K562 (cell line): ENCODE data around the gene DOCK8. TPM values are rescaled to one million over a fixed set of nuclear protein-coding genes. Genes with fewer than 3 reads are reported as not detected.

ENCODE experiments used
- ATAC-seq: fragments of 200-7000 bp; cut with Tn5 transposase; 3 replicates; pipeline ENCODE4 v1.9.1; 2020; ENCODE audit warnings: moderate library complexity
- BruUV-seq: library from RNA; stranded (reverse); fragments of 400-500 nt; replicated peaks from 2 replicates; lab custom pipeline; 2021; lab: Mats Ljungman, UMichigan
- CTCF ChIA-PET: fragments of 300-600 bp; formaldehyde crosslinking; extraction: SDS; loops from one replicate; lab custom pipeline; 2021; ENCODE audit warnings: low intra/inter-chr PET ratio; lab: Yijun Ruan, JAX
- POLR2A ChIA-PET: fragments of 300-600, 350-650 bp; sonication (Branson Sonifier 250); formaldehyde crosslinking; extraction: SDS; loops from one replicate; lab custom pipeline; 2021; ENCODE audit warnings: antibody characterized with exemption, inconsistent platforms; lab: Yijun Ruan, JAX
- DNase-seq, 4 experiments: peaks; one replicate each; pipeline versions ENCODE4 v3.0.0 to v3.0.0-alpha.2; 2011 to 2018; ENCODE audit warnings: low spot score in 3 of 4, mixed read lengths in 3 of 4; ENCODE audit errors: extremely low read depth in 1 of 4
- FAIRE-seq: peaks from 2 replicates; lab custom pipeline; 2011; peaks lifted over from hg19 to GRCh38; lab: Jason Lieb, UNC
- H2AFZ ChIP-seq: 2 replicates; pipeline ENCODE4 v1.6.0; 2011; ENCODE audit warnings: low read depth, low read length, control low read depth, inconsistent platforms
- H3K27ac ChIP-seq: fragments of 200-600 bp; 3 replicates; pipeline ENCODE4 v1.8.0; 2011; ENCODE audit warnings: low read depth, mild to moderate bottlenecking, control low read depth, inconsistent platforms, low read length, moderate library complexity, mixed read lengths; ENCODE audit errors: extremely low read depth
- H3K27me3 ChIP-seq, 2 experiments: fragments of 300-600 bp in 1 of 2; 2 replicates in 1 of 2; 3 replicates in 1 of 2; pipeline versions ENCODE4 v1.6.0 to v1.8.0; 2011; ENCODE audit warnings: inconsistent platforms in 2 of 2, low read length in 2 of 2, mild to moderate bottlenecking in 1 of 2, mixed read lengths in 1 of 2, moderate library complexity in 1 of 2; ENCODE audit not compliant: control insufficient read depth in 2 of 2, insufficient read depth in 2 of 2
- H3K36me3 ChIP-seq: fragments of 300-600 bp; 3 replicates; pipeline ENCODE4 v1.8.0; 2011; ENCODE audit warnings: mild to moderate bottlenecking, low read length, inconsistent platforms; ENCODE audit not compliant: control insufficient read depth, insufficient read depth
- H3K4me1 ChIP-seq, 2 experiments: fragments of 200-600 bp in 1 of 2; replicated peaks in 1 of 2; 2 replicates in 1 of 2; 3 replicates in 1 of 2; pipeline versions ENCODE4 v1.5.1 to v1.8.0; 2011; ENCODE audit warnings: inconsistent platforms in 2 of 2, low read length in 2 of 2, mild to moderate bottlenecking in 1 of 2, mixed read lengths in 1 of 2, moderate library complexity in 1 of 2; ENCODE audit not compliant: control insufficient read depth in 2 of 2, insufficient read depth in 2 of 2
- H3K4me2 ChIP-seq: 2 replicates; pipeline ENCODE4 v1.6.1; 2011; ENCODE audit warnings: low read length, control low read depth, inconsistent platforms, mixed read lengths; ENCODE audit not compliant: insufficient read depth
- H3K4me3 ChIP-seq: fragments of 200-600 bp; sonication (generic), shearing (Covaris generic); 2 replicates; pipeline ENCODE4 v1.5.1; 2016; ENCODE audit warnings: control low read depth, inconsistent platforms
- H3K79me2 ChIP-seq: fragments of 200-600 bp; 3 replicates; pipeline ENCODE4 v1.8.0; 2011; ENCODE audit warnings: low read length, inconsistent platforms; ENCODE audit not compliant: control insufficient read depth, insufficient read depth
- H3K9ac ChIP-seq, 2 experiments: 2 replicates each; pipeline versions ENCODE4 v1.6.0 to v1.6.1; 2011; ENCODE audit warnings: low read depth in 2 of 2, low read length in 2 of 2, control low read depth in 1 of 2, inconsistent platforms in 1 of 2, mild to moderate bottlenecking in 1 of 2, mixed read lengths in 1 of 2; ENCODE audit not compliant: insufficient read depth in 1 of 2
- H3K9me1 ChIP-seq: one replicate; pipeline ENCODE4 v1.6.0; 2011; ENCODE audit warnings: inconsistent platforms, mild to moderate bottlenecking, low read length, moderate library complexity; ENCODE audit not compliant: control insufficient read depth, insufficient read depth
- H3K9me3 ChIP-seq: replicated peaks from 2 replicates; pipeline ENCODE4 v1.5.1; 2011; ENCODE audit warnings: low read depth, low read length, inconsistent platforms; ENCODE audit not compliant: control insufficient read depth, insufficient read depth
- H4K20me1 ChIP-seq: replicated peaks from 2 replicates; pipeline ENCODE4 v1.6.1; 2011; ENCODE audit warnings: low read length, inconsistent platforms, mixed read lengths; ENCODE audit not compliant: control insufficient read depth, insufficient read depth
- C11orf30 ChIP-seq: fragments of 450-650 bp; IDR thresholded peaks from 2 replicates; pipeline ENCODE4 v1.6.1; 2016; ENCODE audit warnings: low read depth, mild to moderate bottlenecking
- CTBP1 ChIP-seq: fragments of 450-650 bp; IDR thresholded peaks from 2 replicates; pipeline ENCODE4 v1.6.1; 2016; ENCODE audit warnings: borderline replicate concordance
- CXXC5 ChIP-seq: fragments of 250-450 bp; sonication (Bioruptor Pico); IDR thresholded peaks from 2 replicates; pipeline ENCODE4 v1.8.0; 2022; ENCODE audit warnings: inconsistent platforms, mild to moderate bottlenecking, moderate library complexity
- FOSL1 ChIP-seq: fragments of 200-800 bp; sonication (Bioruptor generic); conservative IDR thresholded peaks from 2 replicates; pipeline ENCODE4 v1.6.1; 2016; ENCODE audit warnings: missing genetic modification characterization, missing compliant biosample characterization
- HLTF ChIP-seq: fragments of 450-650 bp; IDR thresholded peaks from 2 replicates; pipeline ENCODE4 v1.6.1; 2016
- PKNOX1 ChIP-seq: fragments of 450-650 bp; IDR thresholded peaks from 2 replicates; pipeline ENCODE4 v1.6.1; 2016
- RUNX1 ChIP-seq: sonication (generic); IDR thresholded peaks from 2 replicates; pipeline ENCODE4 v1.6.1; 2016; ENCODE audit warnings: antibody characterized with exemption, low read depth
- TAF15 ChIP-seq: fragments of 200-400 bp; formaldehyde crosslinking; IDR thresholded peaks from 2 replicates; pipeline ENCODE4 v1.6.1; 2017; ENCODE audit warnings: mild to moderate bottlenecking, low read depth, low read length, moderate library complexity
- TGIF2 ChIP-seq: sonication (generic); formaldehyde crosslinking; IDR thresholded peaks from 2 replicates; pipeline ENCODE4 v1.8.1; 2022; ENCODE audit warnings: mild to moderate bottlenecking, missing genetic modification reagents, moderate library complexity
- ZC3H4 ChIP-seq: sonication (generic); formaldehyde crosslinking; IDR thresholded peaks from 2 replicates; pipeline ENCODE4 v1.9.0; 2021; ENCODE audit warnings: missing genetic modification reagents, borderline replicate concordance
- WGBS: fragments of 100-300 bp; shearing (Covaris generic); methylation state at CpG from one replicate; pipeline ENCODE4 v1.1.6; 2016; ENCODE audit warnings: low coverage, mixed read lengths; ENCODE audit not compliant: insufficient coverage; ENCODE audit errors: missing lambda C conversion rate; 5-methylcytosine and 5-hydroxymethylcytosine counted together
- in situ Hi-C: fragments of 300-500 bp; cut with MboI; formaldehyde crosslinking; loops from 4 replicates; pipeline ENCODE4 v1.15.0; 2018; ENCODE audit warnings: inconsistent platforms, mixed read lengths
- intact Hi-C: fragments of 100-400 bp; cut with micrococcal nuclease; formaldehyde crosslinking; loops from 2 replicates; pipeline ENCODE4 v1.14.2; 2022
- polyA plus RNA-seq, 8 experiments: library from polyadenylated mRNA; depleted of rRNA in 4 of 8; stranded (reverse) in 5 of 8; unstranded in 3 of 8; fragments of >200 nt; fragmentation: Nextera tagmentation in 2 of 8; fragmentation: Illumina TruSeq in 1 of 8; extraction: Ambion mirVana in 2 of 8; extraction: Trizol in 1 of 8; gene quantifications; 2 replicates each; pipeline versions ENCODE4 v1.2.1 to v1.2.3, GENCODE V29; 2011 to 2014; ENCODE audit warnings: inconsistent platforms in 1 of 8, missing spikeins in 1 of 8
- total RNA-seq, 7 experiments: library from RNA; depleted of rRNA in 6 of 7; stranded (reverse); fragments of >200 nt in 6 of 7; fragmentation: Illumina TruSeq in 2 of 7; extraction: Trizol in 2 of 7; gene quantifications; 2 replicates each; pipeline versions ENCODE4 v1.2.1 to v1.2.3, GENCODE V29; 2011 to 2021; ENCODE audit warnings: low replicate concordance in 1 of 7

Gene DOCK8
- total and polyA plus RNA-seq, 9 of the 15 experiments (the other 6 are each of a cell fraction or from before 2014, with no cell fraction given): 14.4 to 53.8 (median 25.1) TPM

GRCh38 chr9:215631-216155 lies 1.0 kb downstream of the DOCK8 start (continued):
- TF ChIP-seq C11orf30 (0 out of 2 replicates have a peak, but pooled peaks have one; percentile 26), PKNOX1 (no peak), ZC3H4 (no peak), CXXC5 (CRISPR knock-in tag) (no peak), TAF15 (no peak), TGIF2 (CRISPR knock-in tag) (no peak), RUNX1 (no peak), HLTF (no peak)

- H3K79me2 ChIP-seq: peaks cover 40% of the 10 kb centered on the region
- H3K36me3 ChIP-seq: no peaks in the 10 kb centered on the region
- H3K9ac ChIP-seq: peak overlapping the region; percentile 1 to 67; a peak in 1 of 4 replicates
- intact Hi-C loops: loop anchor here (5.0 to 10.0 kb wide), 2 partner anchors 35 to 88 kb away; no protein-coding TSS in a partner anchor
- no TSS peak for BruUV-seq
- ChIA-PET POLR2A (interaction anchor here (0.6 to 3.4 kb wide), 5 partner anchors 9 to 69 kb away, joined by 3 to 21 read pairs (median 3); no protein-coding TSS in a partner anchor), CTCF (no interaction called here)
- H3K9me3 ChIP-seq: no peaks in the 10 kb centered on the region
- H3K27me3 ChIP-seq: no peaks in the 10 kb centered on the region
- no peak for DNase-seq
- no peak overlapping the region for H2AFZ ChIP-seq
- H3K4me1 ChIP-seq: peaks cover 19 to 28% of the 10 kb centered on the region in 2 experiments; a peak in 4 of 5 replicates
- H4K20me1 ChIP-seq: no peaks in the 10 kb centered on the region
- no peak for ATAC-seq
- peak overlapping the region; percentile 57; the same call in 1 of the 2 replicates for H3K4me3 ChIP-seq
- no peaks in the 10 kb centered on the region for H3K9me1 ChIP-seq
- peak overlapping the region; percentile 81 for H3K4me2 ChIP-seq
- no peak for FAIRE-seq
- in situ Hi-C loops: no loop called here
- H3K27ac ChIP-seq: no peak overlapping the region; the same call in 2 of the 3 replicates
- 36% methylated on average over 1 of the region's 1 CpG for WGBS
- TF ChIP-seq FOSL1 (tag) (no peak), CTBP1 (0 out of 2 replicates have a peak, but pooled peaks have one; percentile 41)
Observed at GRCh38 chr9:216866-217265, 2.2 kb downstream of the DOCK8 start.
